ENCODE measurements around the gene PHIP.

GRCh38 chr6:78953798-78954197 lies 124.3 kb downstream of the PHIP start:
- TF ChIP-seq EZH2 (IDR thresholded peaks at IDR 0.05; ENCODE audit: borderline replicate concordance, low read length), result no peak
- TF ChIP-seq CTCF (IDR thresholded peaks at IDR 0.05; ENCODE audit: low read length), result no peak
